ENCODE results near the gene EXOC2.
A peak's percentile ranks its signal among the peaks of the same experiment; 100 is the strongest.

Gene EXOC2

GRCh38 chr6:504446-504980 is 188.4 kb downstream of the EXOC2 start:
- no peak overlapping the region for H3K18ac ChIP-seq (ENCODE audit: low read length)
- H4K8ac ChIP-seq (ENCODE audit: low read depth, low read length): no peak overlapping the region
- no peak overlapping the region for H2AFZ ChIP-seq (ENCODE audit: low read length)
- H4K91ac ChIP-seq (ENCODE audit: low read depth, low read length, poor library complexity): no peak overlapping the region
- H3K27ac ChIP-seq (replicated peaks; ENCODE audit: low read length): no peak overlapping the region
- H3K4me1 ChIP-seq (ENCODE audit: control insufficient read depth in 2 of 2, insufficient read depth in 1 of 2, low read depth in 1 of 2, low read length in 2 of 2): peaks cover 0 to 3% of the 10 kb centered on the region in 2 donors
- no peak overlapping the region for H3K4ac ChIP-seq (ENCODE audit: low read length)
- no peaks in the 10 kb centered on the region for H3K9me3 ChIP-seq (replicated peaks in 1 of 2; ENCODE audit: control insufficient read depth in 2 of 2, insufficient read depth in 1 of 2, low read depth in 1 of 2, low read length in 2 of 2)
- no peak for DNase-seq (ENCODE audit: low spot score)
- WGBS, 2 donors (ENCODE audit: extremely low coverage in 2 of 2, insufficient read length in 2 of 2, insufficient replicate concordance in 1 of 2): no CpG with 5 or more reads among the region's 8 CpGs
- no peak overlapping the region for H3K4me2 ChIP-seq (ENCODE audit: insufficient read depth, low read length, poor library complexity, severe bottlenecking)
- H3K79me1 ChIP-seq (ENCODE audit: low read depth, low read length): no peaks in the 10 kb centered on the region
- H3K9ac ChIP-seq (ENCODE audit: low read depth, low read length, poor library complexity): no peak overlapping the region
- no peak overlapping the region for H2BK15ac ChIP-seq (ENCODE audit: low read length)
- no peak overlapping the region for H3K14ac ChIP-seq (ENCODE audit: low read length)
- no peak overlapping the region for H3K4me3 ChIP-seq (ENCODE audit: low read length in 2 of 2)
- H2AK5ac ChIP-seq (ENCODE audit: low read depth, low read length): no peak overlapping the region
- H2BK12ac ChIP-seq (ENCODE audit: low read length): no peak overlapping the region
- no peaks in the 10 kb centered on the region for H3K27me3 ChIP-seq (ENCODE audit: control insufficient read depth in 3 of 3, insufficient read depth in 3 of 3, low read depth in 1 of 3, low read length in 3 of 3)
- H2BK5ac ChIP-seq (ENCODE audit: low read length): no peak overlapping the region
- H3K36me3 ChIP-seq (replicated peaks in 1 of 2; ENCODE audit: control insufficient read depth in 2 of 2, insufficient read depth in 2 of 2, low read length in 2 of 2): peaks cover 0 to 2% of the 10 kb centered on the region in 2 donors
- H2BK120ac ChIP-seq (ENCODE audit: low read depth, low read length): no peak overlapping the region
- H3K23ac ChIP-seq (ENCODE audit: low read depth, low read length, poor library complexity): no peak overlapping the region

DNA sequence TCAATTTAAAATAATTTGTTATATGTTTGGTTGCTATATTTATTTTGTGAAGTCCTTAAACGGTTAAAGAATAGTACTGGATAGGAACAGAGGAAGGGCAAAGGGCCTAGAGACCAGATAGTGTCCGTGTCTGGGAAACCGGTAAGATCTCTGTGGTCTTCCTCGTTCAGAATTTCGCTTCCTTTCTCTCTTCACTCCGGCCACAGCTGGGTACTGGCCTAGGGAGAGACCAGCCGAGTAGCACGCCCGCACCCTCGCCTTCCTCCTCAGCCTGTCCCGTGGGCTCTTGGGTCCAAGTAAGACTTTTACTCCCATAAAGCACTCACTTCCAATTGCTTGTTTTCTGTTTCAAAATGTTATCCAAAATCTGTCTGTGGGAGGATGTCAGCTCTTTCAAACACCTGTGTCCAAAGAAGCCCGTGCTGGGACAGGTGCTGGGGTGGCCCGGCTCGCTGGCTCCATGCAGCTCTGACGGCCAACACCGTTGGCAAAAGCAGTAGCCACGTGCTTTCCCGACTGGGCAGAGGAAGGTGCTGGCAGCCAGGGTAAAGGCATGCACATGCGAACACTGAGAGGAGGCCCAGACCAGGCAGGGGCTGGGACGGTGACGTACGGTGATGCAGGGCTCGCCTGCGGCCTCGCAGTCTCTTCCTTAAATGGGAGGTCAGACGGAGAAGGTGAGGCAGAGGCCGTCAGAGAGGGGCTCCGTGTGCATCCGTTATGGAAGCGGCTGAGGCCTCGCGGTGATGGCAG is 189.2 kb downstream of the EXOC2 start:
- Histone ChIP-seq H3K9ac (ENCODE audit: low read depth, low read length, poor library complexity) (no peak overlapping the region), H3K79me1 (ENCODE audit: low read depth, low read length) (no peaks in the 10 kb centered on the region), H2BK5ac (ENCODE audit: low read length) (no peak overlapping the region), H3K27ac (replicated peaks; ENCODE audit: low read length) (no peak overlapping the region), H2AFZ (ENCODE audit: low read length) (no peak overlapping the region), H3K36me3 (replicated peaks in 1 of 2; ENCODE audit: control insufficient read depth in 2 of 2, insufficient read depth in 2 of 2, low read length in 2 of 2) (peaks cover 1 to 2% of the 10 kb centered on the region in 2 donors), H3K9me3 (replicated peaks in 1 of 2; ENCODE audit: control insufficient read depth in 2 of 2, insufficient read depth in 1 of 2, low read depth in 1 of 2, low read length in 2 of 2) (no peaks in the 10 kb centered on the region), H2AK5ac (ENCODE audit: low read depth, low read length) (no peak overlapping the region), H3K4me3 (ENCODE audit: low read length in 2 of 2) (peak overlapping the region in 1 of 2 donors; percentile 20), H2BK12ac (ENCODE audit: low read length) (no peak overlapping the region), H3K18ac (ENCODE audit: low read length) (no peak overlapping the region), H4K8ac (ENCODE audit: low read depth, low read length) (no peak overlapping the region), H3K23ac (ENCODE audit: low read depth, low read length, poor library complexity) (no peak overlapping the region), H3K4me1 (ENCODE audit: control insufficient read depth in 2 of 2, insufficient read depth in 1 of 2, low read depth in 1 of 2, low read length in 2 of 2) (peaks cover 0 to 3% of the 10 kb centered on the region in 2 donors), H3K4ac (ENCODE audit: low read length) (no peak overlapping the region), H3K4me2 (ENCODE audit: insufficient read depth, low read length, poor library complexity, severe bottlenecking) (no peak overlapping the region), H2BK15ac (ENCODE audit: low read length) (no peak overlapping the region), H3K27me3 (ENCODE audit: control insufficient read depth in 3 of 3, insufficient read depth in 3 of 3, low read depth in 1 of 3, low read length in 3 of 3) (no peaks in the 10 kb centered on the region), H4K91ac (ENCODE audit: low read depth, low read length, poor library complexity) (no peak overlapping the region), H2BK120ac (ENCODE audit: low read depth, low read length) (no peak overlapping the region), H3K14ac (ENCODE audit: low read length) (no peak overlapping the region)
- DNase-seq (ENCODE audit: low spot score): no peak
- no CpG with 5 or more reads among the region's 32 CpGs for WGBS, 2 donors (ENCODE audit: extremely low coverage in 2 of 2, insufficient read length in 2 of 2, insufficient replicate concordance in 1 of 2)

- H2BK120ac ChIP-seq (ENCODE audit: low read depth, low read length): no peak overlapping the region
- no CpG with 5 or more reads among the region's 7 CpGs for WGBS, 2 donors (ENCODE audit: extremely low coverage in 2 of 2, insufficient read length in 2 of 2, insufficient replicate concordance in 1 of 2)
These were observed 190.2 kb downstream of the EXOC2 start for GRCh38 chr6:502761-503160.

DNA sequence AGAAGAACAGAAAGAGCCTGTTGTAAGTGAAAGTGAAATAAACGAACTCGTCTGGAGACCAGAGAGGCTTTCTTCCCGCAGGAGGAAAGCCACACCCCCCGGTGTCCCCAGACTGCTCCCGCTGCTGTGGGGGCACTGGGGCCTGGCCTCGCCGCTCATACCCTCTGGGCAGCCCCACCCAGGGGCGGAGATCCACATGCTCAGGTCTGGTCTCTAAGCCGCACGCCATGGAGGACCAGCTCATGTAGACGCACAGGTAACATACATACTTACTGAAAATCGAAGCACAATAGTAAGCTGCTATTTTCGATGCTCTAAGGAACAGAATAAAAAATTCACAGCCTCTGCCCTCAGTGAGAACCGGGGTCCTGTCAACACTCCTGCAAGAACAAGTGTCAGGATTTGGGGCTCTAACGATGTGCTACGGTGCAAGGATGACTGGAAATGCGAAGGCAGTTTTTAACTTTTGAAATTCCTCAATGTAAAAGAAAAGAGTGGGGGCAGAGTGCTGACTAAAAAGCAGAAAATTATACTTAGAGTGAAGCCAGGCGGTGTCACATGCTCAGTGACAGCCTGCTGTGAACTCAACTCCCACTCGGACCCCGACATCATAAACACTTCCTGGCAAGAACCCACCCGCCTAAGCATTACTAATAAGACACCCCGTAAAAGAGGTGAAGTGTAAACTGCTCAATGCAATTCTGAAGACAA is 190.9 kb downstream of the EXOC2 start:
- no peak overlapping the region for H3K4me3 ChIP-seq (ENCODE audit: low read length in 2 of 2)
- no peak overlapping the region for H4K8ac ChIP-seq (ENCODE audit: low read depth, low read length)
- no peak overlapping the region for H3K4me2 ChIP-seq (ENCODE audit: insufficient read depth, low read length, poor library complexity, severe bottlenecking)
- H2AK5ac ChIP-seq (ENCODE audit: low read depth, low read length): no peak overlapping the region
- H4K91ac ChIP-seq (ENCODE audit: low read depth, low read length, poor library complexity): no peak overlapping the region
- no peak overlapping the region for H3K23ac ChIP-seq (ENCODE audit: low read depth, low read length, poor library complexity)
- H2BK15ac ChIP-seq (ENCODE audit: low read length): no peak overlapping the region
- WGBS, 2 donors (ENCODE audit: extremely low coverage in 2 of 2, insufficient read length in 2 of 2, insufficient replicate concordance in 1 of 2): no CpG with 5 or more reads among the region's 22 CpGs
- H3K79me1 ChIP-seq (ENCODE audit: low read depth, low read length): no peaks in the 10 kb centered on the region
- H3K9ac ChIP-seq (ENCODE audit: low read depth, low read length, poor library complexity): no peak overlapping the region
- H3K27ac ChIP-seq (replicated peaks; ENCODE audit: low read length): no peak overlapping the region
- no peaks in the 10 kb centered on the region for H3K27me3 ChIP-seq (ENCODE audit: control insufficient read depth in 3 of 3, insufficient read depth in 3 of 3, low read depth in 1 of 3, low read length in 3 of 3)
- H3K18ac ChIP-seq (ENCODE audit: low read length): peak overlapping the region; percentile 7
- H2AFZ ChIP-seq (ENCODE audit: low read length): no peak overlapping the region
- peaks cover 2% of the 10 kb centered on the region in 2 donors for H3K36me3 ChIP-seq (replicated peaks in 1 of 2; ENCODE audit: control insufficient read depth in 2 of 2, insufficient read depth in 2 of 2, low read length in 2 of 2)
- no peak for DNase-seq (ENCODE audit: low spot score)
- no peak overlapping the region for H3K14ac ChIP-seq (ENCODE audit: low read length)
- H2BK120ac ChIP-seq (ENCODE audit: low read depth, low read length): no peak overlapping the region
- no peaks in the 10 kb centered on the region for H3K9me3 ChIP-seq (replicated peaks in 1 of 2; ENCODE audit: control insufficient read depth in 2 of 2, insufficient read depth in 1 of 2, low read depth in 1 of 2, low read length in 2 of 2)
- no peak overlapping the region for H3K4ac ChIP-seq (ENCODE audit: low read length)
- H3K4me1 ChIP-seq (ENCODE audit: control insufficient read depth in 2 of 2, insufficient read depth in 1 of 2, low read depth in 1 of 2, low read length in 2 of 2): peaks cover 0 to 3% of the 10 kb centered on the region in 2 donors
- no peak overlapping the region for H2BK5ac ChIP-seq (ENCODE audit: low read length)
- no peak overlapping the region for H2BK12ac ChIP-seq (ENCODE audit: low read length)

More at GRCh38 chr6:502761-503160, 190.2 kb downstream of the EXOC2 start:
- Histone ChIP-seq H3K18ac (ENCODE audit: low read length) (no peak overlapping the region), H3K27me3 (ENCODE audit: control insufficient read depth in 3 of 3, insufficient read depth in 3 of 3, low read depth in 1 of 3, low read length in 3 of 3) (no peaks in the 10 kb centered on the region), H3K4me3 (ENCODE audit: low read length in 2 of 2) (no peak overlapping the region), H3K4me2 (ENCODE audit: insufficient read depth, low read length, poor library complexity, severe bottlenecking) (no peak overlapping the region), H3K9ac (ENCODE audit: low read depth, low read length, poor library complexity) (no peak overlapping the region), H3K4ac (ENCODE audit: low read length) (no peak overlapping the region), H3K4me1 (ENCODE audit: control insufficient read depth in 2 of 2, insufficient read depth in 1 of 2, low read depth in 1 of 2, low read length in 2 of 2) (peaks cover 0 to 3% of the 10 kb centered on the region in 2 donors), H4K91ac (ENCODE audit: low read depth, low read length, poor library complexity) (no peak overlapping the region), H3K79me1 (ENCODE audit: low read depth, low read length) (no peaks in the 10 kb centered on the region), H2AK5ac (ENCODE audit: low read depth, low read length) (no peak overlapping the region), H4K8ac (ENCODE audit: low read depth, low read length) (no peak overlapping the region), H2BK12ac (ENCODE audit: low read length) (no peak overlapping the region), H3K9me3 (replicated peaks in 1 of 2; ENCODE audit: control insufficient read depth in 2 of 2, insufficient read depth in 1 of 2, low read depth in 1 of 2, low read length in 2 of 2) (no peaks in the 10 kb centered on the region), H3K23ac (ENCODE audit: low read depth, low read length, poor library complexity) (no peak overlapping the region), H3K14ac (ENCODE audit: low read length) (no peak overlapping the region), H2BK5ac (ENCODE audit: low read length) (no peak overlapping the region), H3K36me3 (replicated peaks in 1 of 2; ENCODE audit: control insufficient read depth in 2 of 2, insufficient read depth in 2 of 2, low read length in 2 of 2) (peaks cover 2% of the 10 kb centered on the region in 2 donors), H3K27ac (replicated peaks; ENCODE audit: low read length) (no peak overlapping the region), H2BK15ac (ENCODE audit: low read length) (no peak overlapping the region), H2AFZ (ENCODE audit: low read length) (no peak overlapping the region)
- DNase-seq (ENCODE audit: low spot score): no peak
